ENCODE measurements around the gene MDN1.

DNA sequence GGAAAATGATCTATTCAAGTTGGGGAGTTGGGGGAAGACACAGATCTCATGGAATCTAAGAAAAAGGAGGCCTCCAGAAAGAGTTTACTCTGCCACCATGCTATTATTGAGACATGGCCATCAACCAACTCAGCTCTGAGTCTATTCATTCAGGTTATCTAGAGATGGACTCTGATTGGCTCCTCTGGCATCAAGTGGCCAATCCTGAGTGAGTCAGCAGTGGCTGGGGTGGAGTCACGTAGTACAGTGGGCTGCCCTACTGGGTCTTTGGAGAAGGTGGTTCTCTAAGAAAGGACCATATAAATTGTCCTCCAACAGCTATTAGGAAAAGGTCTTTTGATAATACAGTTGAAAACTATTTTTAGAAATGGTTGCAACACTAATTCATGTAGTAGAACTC is 223.1 kb downstream of the MDN1 start:
- TF ChIP-seq POLR2AphosphoS5 (IDR thresholded peaks at IDR 0.05; ENCODE audit: low read depth, low read length) (no peak), POLR2A (IDR thresholded peaks at IDR 0.05; ENCODE audit: low read depth, low read length) (no peak)
